ENCODE data around the gene FXYD6.
"Not testable (repeated sequence)": the region's sequence is repeated elsewhere in the genome, so short reads cannot be mapped to it uniquely, and the experiment has no call there.

The FXYD6 gene, protein sequence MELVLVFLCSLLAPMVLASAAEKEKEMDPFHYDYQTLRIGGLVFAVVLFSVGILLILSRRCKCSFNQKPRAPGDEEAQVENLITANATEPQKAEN

DNA sequence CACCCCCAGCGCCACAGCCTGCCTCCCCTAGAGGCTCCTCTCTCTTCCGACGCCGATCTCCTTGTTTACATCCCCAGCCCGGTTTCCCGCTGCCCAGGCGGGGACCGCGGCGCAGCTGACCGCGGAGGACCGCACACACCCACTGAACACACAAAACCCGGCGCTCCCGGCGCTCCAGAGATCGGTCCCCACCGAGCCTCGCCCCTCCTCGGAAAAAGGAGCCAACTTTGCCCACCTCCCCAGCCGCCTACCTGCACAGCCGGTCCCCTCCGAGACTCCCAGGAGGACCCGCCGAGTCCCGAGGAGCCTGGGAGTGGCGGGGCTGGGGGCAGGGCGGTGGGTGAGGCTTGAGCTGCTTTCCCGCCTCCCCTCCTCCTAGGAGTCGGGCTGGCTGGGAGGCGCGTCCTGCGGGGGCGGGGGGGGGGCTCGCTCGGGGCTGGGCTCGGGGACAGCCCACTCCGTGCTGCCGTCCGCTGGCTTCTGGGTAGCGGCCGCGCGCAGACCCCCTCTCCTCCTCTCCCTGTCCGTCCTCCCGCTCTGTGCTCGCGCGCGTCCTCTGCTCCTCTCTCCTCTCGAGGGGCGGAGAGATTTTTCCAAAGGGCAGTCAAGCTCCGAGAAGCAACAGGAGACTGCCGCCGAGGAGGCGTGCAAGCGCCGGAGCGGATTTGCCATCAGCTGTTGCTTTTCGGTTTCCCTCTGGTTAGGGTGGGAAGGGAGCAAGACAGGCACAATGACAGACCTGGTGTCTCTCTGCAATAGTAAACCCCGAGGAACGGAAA lies at the start of gene FXYD6:
TSS of gene FXYD6 (minus strand) at position 318 of the 779 bp plus-strand sequence. CDS start 33,882 bp downstream, outside the sequence.
- Mint-ChIP-seq H3K36me3 (no peaks in the 10 kb centered on the region), H3K27me3 (peaks cover 93% of the 10 kb centered on the region), H3K9me3 (no peaks in the 10 kb centered on the region), H3K4me3 (peak within 1 kb of the TSS; percentile 70), H3K27ac (no peak within 1 kb of the TSS), H3K4me1 (peaks cover 23% of the 10 kb centered on the region)
- no peak for ATAC-seq

GRCh38 chr11:117926166-117926565 lies 49.7 kb upstream of the FXYD6 start:
- H3K9me3 Mint-ChIP-seq, H3K36me3 Mint-ChIP-seq, H3K4me3 Mint-ChIP-seq, ATAC-seq, H3K27ac Mint-ChIP-seq, H3K27me3 Mint-ChIP-seq: not testable (repeated sequence)
- H3K4me1 Mint-ChIP-seq, result peaks cover 25% of the 10 kb centered on the region

- H3K4me3 Mint-ChIP-seq, result no peak overlapping the region
- no peak for ATAC-seq
- no peak overlapping the region for H3K27ac Mint-ChIP-seq
- H3K9me3 Mint-ChIP-seq, result no peaks in the 10 kb centered on the region
- H3K36me3 Mint-ChIP-seq, result no peaks in the 10 kb centered on the region
- peaks cover 17% of the 10 kb centered on the region for H3K4me1 Mint-ChIP-seq
- H3K27me3 Mint-ChIP-seq, result no peaks in the 10 kb centered on the region
These were observed 48.9 kb upstream of the FXYD6 start for GRCh38 chr11:117925198-117925925.

DNA sequence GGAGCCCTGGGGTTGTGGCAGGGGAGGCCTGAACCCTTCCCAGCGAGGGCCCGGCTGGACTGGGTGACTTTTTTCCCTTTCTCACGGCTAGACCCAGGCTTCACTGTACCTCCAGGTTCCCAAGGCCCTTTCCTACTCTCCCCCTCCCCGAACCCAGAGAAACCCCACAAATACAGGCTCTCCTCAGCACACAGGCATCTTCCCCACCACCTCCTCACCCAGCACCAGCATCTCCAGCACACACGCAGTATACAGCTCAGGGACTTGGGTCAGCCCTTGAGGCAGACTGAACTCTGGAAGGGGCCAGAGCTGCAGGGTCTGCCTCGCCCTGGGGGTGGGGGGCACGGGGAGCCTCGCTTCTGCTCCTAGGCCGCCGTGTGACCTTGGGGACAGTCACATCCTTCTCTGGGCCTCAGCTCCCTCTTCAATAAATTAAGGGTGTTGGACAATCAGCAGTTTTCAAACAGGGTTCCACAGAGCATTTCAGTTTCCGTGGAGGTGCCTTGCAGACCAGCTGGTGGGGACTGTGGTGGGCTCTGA lies 48.2 kb upstream of the FXYD6 start:
- no peak for ATAC-seq
- Mint-ChIP-seq H3K4me3 (no peak overlapping the region), H3K9me3 (no peaks in the 10 kb centered on the region), H3K4me1 (peaks cover 16% of the 10 kb centered on the region), H3K36me3 (no peaks in the 10 kb centered on the region), H3K27ac (no peak overlapping the region), H3K27me3 (no peaks in the 10 kb centered on the region)

DNA sequence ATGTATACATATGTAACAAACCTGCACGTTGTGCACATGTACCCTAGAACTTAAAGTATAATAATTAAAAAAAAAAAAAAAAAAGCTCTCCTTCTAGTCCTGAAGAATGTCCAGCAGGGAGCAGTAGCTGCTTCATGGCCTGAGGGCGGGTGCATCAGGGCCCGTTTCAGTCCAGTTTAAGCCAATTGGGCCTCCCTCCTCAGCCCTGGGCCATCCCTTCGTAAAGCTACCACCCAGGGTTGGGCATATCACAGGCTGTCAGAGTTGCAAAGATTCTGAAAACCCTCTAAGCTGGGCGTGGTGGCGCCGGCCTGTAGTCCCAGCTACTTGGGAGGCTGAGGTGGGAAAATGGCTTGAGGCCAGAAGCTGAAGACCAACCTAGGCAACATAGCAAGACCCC lies 47.3 kb upstream of the FXYD6 start:
- H3K4me1 Mint-ChIP-seq, result peaks cover 18% of the 10 kb centered on the region
- H3K4me3 Mint-ChIP-seq, result no peak overlapping the region
- H3K36me3 Mint-ChIP-seq, result no peaks in the 10 kb centered on the region
- no peaks in the 10 kb centered on the region for H3K27me3 Mint-ChIP-seq
- H3K27ac Mint-ChIP-seq, result no peak overlapping the region
- H3K9me3 Mint-ChIP-seq, result no peaks in the 10 kb centered on the region
- ATAC-seq, result no peak

- Mint-ChIP-seq H3K4me1 (peaks cover 13% of the 10 kb centered on the region), H3K27me3 (no peaks in the 10 kb centered on the region), H3K27ac (no peak overlapping the region), H3K36me3 (no peaks in the 10 kb centered on the region), H3K4me3 (no peak overlapping the region), H3K9me3 (no peaks in the 10 kb centered on the region)
- no peak for ATAC-seq
These were observed 46.8 kb upstream of the FXYD6 start for GRCh38 chr11:117923275-117923674.

DNA sequence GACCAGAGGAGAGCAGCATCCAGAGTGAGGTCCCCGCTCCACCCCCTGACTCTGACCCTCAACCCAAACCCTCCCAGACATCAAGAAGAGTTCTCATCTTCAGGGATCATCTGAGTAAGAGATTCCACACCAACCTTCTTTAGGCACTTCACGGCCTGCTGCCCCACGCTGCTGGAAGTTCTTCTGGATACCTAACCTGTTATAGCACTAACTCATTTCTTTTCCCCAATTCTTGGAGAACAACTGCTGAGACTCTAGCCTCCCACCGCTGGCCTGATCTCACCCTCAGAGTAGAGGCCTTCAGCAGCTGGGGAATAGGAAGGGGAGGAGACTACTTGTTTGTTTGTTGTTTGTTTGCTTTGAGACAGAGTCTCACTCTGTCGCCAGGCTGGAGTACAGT lies 45.4 kb upstream of the FXYD6 start:
- Mint-ChIP-seq H3K4me1 (peaks cover 11% of the 10 kb centered on the region), H3K4me3 (no peak overlapping the region), H3K9me3 (no peaks in the 10 kb centered on the region), H3K27me3 (no peaks in the 10 kb centered on the region), H3K27ac (no peak overlapping the region), H3K36me3 (no peaks in the 10 kb centered on the region)
- no peak for ATAC-seq

GRCh38 chr11:117921456-117921855 lies 45.0 kb upstream of the FXYD6 start:
- ATAC-seq, result no peak
- Mint-ChIP-seq H3K27me3 (no peaks in the 10 kb centered on the region), H3K4me1 (peaks cover 11% of the 10 kb centered on the region), H3K36me3 (no peaks in the 10 kb centered on the region), H3K27ac (no peak overlapping the region), H3K9me3 (no peaks in the 10 kb centered on the region), H3K4me3 (no peak overlapping the region)

DNA sequence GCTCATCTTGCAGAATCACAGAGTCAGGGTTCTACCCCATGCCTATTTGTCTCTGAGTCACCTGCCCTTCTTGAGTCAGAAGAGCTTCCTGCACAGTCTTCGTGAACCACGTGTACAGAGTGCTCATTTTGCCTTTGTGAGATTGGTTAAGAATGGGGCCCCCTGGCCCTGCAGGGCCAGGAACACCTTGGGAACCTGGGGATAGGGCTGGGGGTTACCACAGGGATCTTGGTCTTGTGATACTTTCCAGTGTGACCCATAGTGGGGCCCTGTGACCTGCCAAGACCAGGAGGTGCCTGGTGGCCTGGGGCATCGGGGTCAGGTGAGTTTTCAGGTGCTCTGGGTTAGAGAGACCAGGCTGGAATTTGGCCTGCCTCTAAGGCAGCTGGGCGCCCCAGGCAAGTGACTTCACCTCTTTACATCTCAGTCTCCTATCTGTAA lies 43.3 kb upstream of the FXYD6 start:
- Mint-ChIP-seq H3K27me3 (no peaks in the 10 kb centered on the region), H3K36me3 (no peaks in the 10 kb centered on the region), H3K4me3 (no peak overlapping the region), H3K4me1 (peaks cover 11% of the 10 kb centered on the region), H3K27ac (peak overlapping the region; percentile 83), H3K9me3 (no peaks in the 10 kb centered on the region)
- ATAC-seq, result peak; percentile 84

GRCh38 chr11:117919341-117919740 lies 42.9 kb upstream of the FXYD6 start:
- Mint-ChIP-seq H3K27ac (peak overlapping the region; percentile 83), H3K4me3 (no peak overlapping the region), H3K9me3 (no peaks in the 10 kb centered on the region), H3K36me3 (no peaks in the 10 kb centered on the region), H3K27me3 (no peaks in the 10 kb centered on the region), H3K4me1 (peaks cover 11% of the 10 kb centered on the region)
- ATAC-seq, result peak; percentile 84

DNA sequence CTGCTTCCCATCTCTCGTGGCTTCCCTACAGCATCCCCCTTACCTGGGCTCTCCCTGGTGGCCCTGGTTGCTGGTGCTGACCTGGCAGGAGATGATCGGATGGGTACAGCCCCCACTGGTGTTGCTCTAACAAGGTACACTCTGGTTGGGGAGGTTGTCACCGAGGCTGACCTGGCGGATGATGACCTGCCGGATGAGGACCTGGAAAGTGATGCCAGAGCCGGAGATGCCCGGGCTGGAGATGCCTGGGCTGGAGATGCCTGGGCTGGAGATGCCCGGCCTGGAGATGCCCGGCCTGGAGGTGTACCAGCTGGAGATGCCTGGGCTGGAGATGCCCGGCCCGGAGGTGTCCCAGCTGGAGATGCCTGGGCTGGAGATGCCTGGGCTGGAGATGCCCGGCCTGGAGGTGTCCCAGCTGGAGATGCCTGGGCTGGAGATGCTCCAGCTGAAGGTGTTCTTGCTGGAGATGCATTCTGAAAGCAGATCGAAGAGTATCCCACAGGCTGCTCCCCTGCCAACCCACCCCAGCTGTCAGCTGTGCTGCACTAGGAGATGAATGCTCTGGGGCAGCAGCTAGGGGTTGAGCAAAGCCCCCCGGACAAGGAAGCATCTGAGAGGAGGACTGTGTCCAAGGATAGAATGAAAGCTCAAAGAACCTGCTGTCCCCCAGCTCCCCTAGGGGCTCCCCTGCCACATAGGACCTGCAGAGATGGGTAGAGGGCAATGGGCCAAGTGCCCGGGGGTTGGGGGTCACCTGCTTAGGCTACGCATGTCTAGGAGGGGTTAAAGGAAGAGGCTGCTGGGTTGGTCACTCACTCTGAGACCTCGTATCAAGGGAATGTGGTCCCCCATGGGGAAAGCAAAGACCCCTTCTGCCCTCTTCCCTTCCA lies 42.2 kb upstream of the FXYD6 start:
- Mint-ChIP-seq H3K27ac (peak overlapping the region; percentile 83), H3K4me1 (peaks cover 11% of the 10 kb centered on the region), H3K9me3 (no peaks in the 10 kb centered on the region), H3K27me3 (no peaks in the 10 kb centered on the region), H3K4me3 (no peak overlapping the region), H3K36me3 (no peaks in the 10 kb centered on the region)
- no peak for ATAC-seq

DNA sequence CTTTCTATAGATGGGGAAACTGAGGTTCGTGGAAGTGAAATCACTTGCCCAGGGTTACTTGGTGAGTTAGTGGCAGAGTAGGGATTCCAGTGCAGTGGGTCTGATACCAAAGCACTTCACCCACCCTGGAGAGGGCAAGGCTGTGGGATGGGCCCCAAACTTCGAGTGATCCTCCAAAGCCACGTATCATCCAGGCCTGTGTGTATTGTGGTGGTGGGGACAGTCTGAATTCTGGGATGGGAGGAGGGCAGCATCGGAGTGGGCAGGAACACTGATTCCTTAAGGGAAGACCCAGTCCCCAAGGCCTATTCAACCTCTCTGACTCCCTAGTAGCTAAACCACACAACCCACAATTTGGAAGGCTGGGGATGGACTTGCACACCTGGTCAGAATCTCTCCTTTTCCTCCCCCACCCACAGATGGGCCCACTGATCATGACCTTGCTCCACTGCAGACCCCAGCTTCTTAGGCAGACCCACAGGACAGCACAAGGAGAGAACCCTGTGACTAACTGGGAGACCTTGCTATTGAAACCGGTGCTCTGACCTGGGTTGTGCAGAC lies 41.2 kb upstream of the FXYD6 start:
- Mint-ChIP-seq H3K4me1 (peaks cover 11% of the 10 kb centered on the region), H3K27ac (no peak overlapping the region), H3K4me3 (no peak overlapping the region), H3K27me3 (no peaks in the 10 kb centered on the region), H3K36me3 (no peaks in the 10 kb centered on the region), H3K9me3 (no peaks in the 10 kb centered on the region)
- ATAC-seq, result no peak

DNA sequence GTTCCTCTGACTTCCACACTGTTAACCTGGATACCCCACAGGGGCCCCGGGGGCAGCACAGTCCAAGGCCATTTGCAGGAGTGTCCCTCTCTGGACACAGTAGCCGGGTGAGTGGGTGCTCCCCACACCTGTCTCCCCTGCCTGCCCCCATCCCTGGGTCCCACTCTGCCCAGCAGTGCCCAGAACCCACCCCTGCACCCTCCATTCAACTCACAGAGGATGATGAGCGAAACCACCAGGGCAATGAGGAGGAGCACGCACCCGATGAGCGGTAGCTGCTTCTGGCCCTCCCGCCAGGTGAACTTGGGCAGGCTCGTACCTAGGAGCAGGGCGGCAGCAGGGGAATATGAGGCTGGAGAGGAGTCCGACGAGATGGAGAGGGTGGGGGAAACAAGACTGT lies 40.5 kb upstream of the FXYD6 start:
- ATAC-seq, result no peak
- H3K27me3 Mint-ChIP-seq, result no peaks in the 10 kb centered on the region
- peaks cover 11% of the 10 kb centered on the region for H3K4me1 Mint-ChIP-seq
- H3K9me3 Mint-ChIP-seq, result no peaks in the 10 kb centered on the region
- no peak overlapping the region for H3K27ac Mint-ChIP-seq
- H3K36me3 Mint-ChIP-seq, result no peaks in the 10 kb centered on the region
- H3K4me3 Mint-ChIP-seq, result no peak overlapping the region

DNA sequence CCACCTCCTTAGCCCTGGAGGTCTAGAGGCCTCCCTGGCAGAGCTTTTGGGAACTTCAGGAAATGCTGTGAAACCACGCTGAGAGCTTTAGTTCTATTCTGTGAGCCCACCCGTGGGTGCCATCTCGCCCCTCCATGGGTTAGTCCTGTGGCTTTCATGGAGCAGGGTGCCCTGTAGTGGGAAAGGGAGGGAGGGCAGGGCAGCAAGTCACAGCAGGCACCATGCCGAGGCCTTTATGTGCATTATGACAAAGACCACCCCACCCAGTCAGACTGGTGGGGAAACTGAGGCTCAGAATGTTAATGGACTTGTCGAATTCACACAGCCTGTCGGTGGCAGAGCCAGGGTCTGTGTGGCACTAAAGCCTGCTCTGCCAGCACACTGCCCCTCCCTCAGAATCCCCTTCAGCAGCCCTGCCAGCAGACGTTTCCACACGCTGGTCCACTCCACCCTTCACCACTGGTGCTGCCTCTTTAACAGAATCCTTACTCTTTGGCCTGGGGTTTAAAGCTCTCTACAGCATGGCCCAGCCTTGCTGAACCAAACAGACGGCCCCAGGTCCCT lies 39.3 kb upstream of the FXYD6 start:
- ATAC-seq, result no peak
- Mint-ChIP-seq H3K27ac (no peak overlapping the region), H3K4me1 (peaks cover 11% of the 10 kb centered on the region), H3K4me3 (no peak overlapping the region), H3K27me3 (no peaks in the 10 kb centered on the region), H3K9me3 (no peaks in the 10 kb centered on the region), H3K36me3 (peaks cover 8% of the 10 kb centered on the region)
